Gastroesophageal sphincter (tissue), 4 donors: ENCODE data around the gene TMEM120B. TPM values are rescaled to one million over a fixed set of nuclear protein-coding genes. Genes with fewer than 3 reads are reported as not detected.

Experiments
- ATAC-seq: fragments of 150-250 bp; one replicate; pipeline ENCODE4 v1.9.1; 2016; ENCODE audit warnings: mild to moderate bottlenecking, moderate library complexity
- H3K27ac ChIP-seq, 4 donors: fragments of 200-600 bp; sonication (generic) in 3 of 4; 1 replicate in 3 of 4; 2 replicates in 1 of 4; pipeline ENCODE4 v1.5.1; 2016 to 2019
- H3K27me3 ChIP-seq: fragments of 200-600 bp; sonication (generic); one replicate; pipeline ENCODE4 v1.5.1; 2019
- H3K36me3 ChIP-seq, 2 donors: fragments of 200-600 bp; sonication (generic); one replicate each; pipeline ENCODE4 v1.5.1; 2019; ENCODE audit warnings: control low read depth in 1 of 2
- H3K4me1 ChIP-seq, 3 donors: fragments of 200-600 bp; sonication (generic); 1 replicate in 2 of 3; 2 replicates in 1 of 3; pipeline ENCODE4 v1.5.1; 2016 to 2019; ENCODE audit warnings: control low read depth in 2 of 3
- H3K4me3 ChIP-seq, 2 donors: fragments of 200-600 bp; sonication (generic); one replicate each; pipeline ENCODE4 v1.5.1; 2019; ENCODE audit warnings: mild to moderate bottlenecking in 1 of 2, moderate library complexity in 1 of 2
- H3K9me3 ChIP-seq, 3 donors: fragments of 200-600 bp; sonication (generic); one replicate each; pipeline ENCODE4 v1.5.1; 2017 to 2019; ENCODE audit warnings: control low read depth in 2 of 3
- EP300 ChIP-seq: sonication (generic); formaldehyde crosslinking; IDR thresholded peaks from one replicate; pipeline ENCODE4 v1.6.1; 2017; ENCODE audit warnings: antibody characterized with exemption, mild to moderate bottlenecking
- POLR2A ChIP-seq, 2 donors: fragments of 450-650 bp; IDR thresholded peaks; one replicate each; pipeline ENCODE4 v1.6.1; 2017; ENCODE audit warnings: antibody characterized with exemption in 2 of 2, mild to moderate bottlenecking in 2 of 2, moderate library complexity in 1 of 2
- POLR2AphosphoS5 ChIP-seq: sonication (generic); formaldehyde crosslinking; IDR thresholded peaks from one replicate; pipeline ENCODE4 v1.6.1; 2017; ENCODE audit warnings: antibody characterized with exemption
- WGBS, 2 donors: methylation state at CpG; one replicate each; pipeline ENCODE4 v1.1.5; 2018; ENCODE audit warnings: low coverage in 1 of 2; 5-methylcytosine and 5-hydroxymethylcytosine counted together
- total RNA-seq, 4 donors: library from RNA; depleted of rRNA; stranded (reverse); fragments of >200 nt; gene quantifications; one replicate each; pipeline ENCODE4 v1.1.0, GENCODE V29; 2016
- TF ChIP-seq, protein P1 (sequence below), 4 experiments: fragments of 200-600 bp in 2 of 4; fragments of 450-650 bp in 2 of 4; sonication (generic) in 1 of 4; IDR thresholded peaks; one replicate each; pipeline ENCODE4 v1.5.1; 2017 to 2019; ENCODE audit warnings: antibody characterized with exemption in 4 of 4, mild to moderate bottlenecking in 2 of 4, moderate library complexity in 2 of 4

The TMEM120B gene
- total RNA-seq, 4 donors from 2014 or later = 4.2 to 14.3 (median 9.9) TPM

DNA sequence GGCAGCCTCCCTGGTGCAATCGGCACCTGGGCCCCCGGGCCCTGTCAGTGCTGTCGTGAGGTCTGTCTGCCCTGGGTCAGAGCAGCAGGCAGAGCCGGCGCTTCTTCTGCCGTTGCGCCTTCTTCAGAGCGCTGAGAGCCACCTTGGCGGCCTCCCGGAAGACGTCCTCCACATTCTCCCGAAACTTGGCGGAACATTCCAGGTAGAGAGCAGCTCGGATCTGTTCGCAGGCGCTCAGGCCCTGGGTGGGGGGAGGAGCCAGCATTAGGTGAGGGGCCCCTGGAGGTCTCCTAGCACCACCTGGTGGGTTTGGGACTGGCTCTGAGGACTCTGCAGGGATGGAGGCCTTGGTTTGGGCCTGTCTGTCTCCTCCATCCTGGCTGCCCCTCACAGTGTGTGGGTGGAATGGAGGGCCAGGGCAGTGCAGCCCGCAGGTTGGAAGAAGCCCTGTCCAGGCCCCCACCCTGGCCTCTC, 66.9 kb downstream of the TMEM120B start:
- no CpG with 5 or more reads among the region's 17 CpGs for WGBS, 2 donors
- H3K27me3 ChIP-seq = no peaks in the 10 kb centered on the region
- no peak overlapping the region for H3K4me3 ChIP-seq
- TF ChIP-seq POLR2AphosphoS5 (no peak), EP300 (no peak)
- no peak overlapping the region for H3K27ac ChIP-seq
- no peaks in the 10 kb centered on the region for H3K9me3 ChIP-seq
- no peak for ATAC-seq
- peaks cover 0 to 22% of the 10 kb centered on the region in 2 donors for H3K36me3 ChIP-seq
- peaks cover 0 to 48% (median 21%) of the 10 kb centered on the region in 3 donors for H3K4me1 ChIP-seq

DNA sequence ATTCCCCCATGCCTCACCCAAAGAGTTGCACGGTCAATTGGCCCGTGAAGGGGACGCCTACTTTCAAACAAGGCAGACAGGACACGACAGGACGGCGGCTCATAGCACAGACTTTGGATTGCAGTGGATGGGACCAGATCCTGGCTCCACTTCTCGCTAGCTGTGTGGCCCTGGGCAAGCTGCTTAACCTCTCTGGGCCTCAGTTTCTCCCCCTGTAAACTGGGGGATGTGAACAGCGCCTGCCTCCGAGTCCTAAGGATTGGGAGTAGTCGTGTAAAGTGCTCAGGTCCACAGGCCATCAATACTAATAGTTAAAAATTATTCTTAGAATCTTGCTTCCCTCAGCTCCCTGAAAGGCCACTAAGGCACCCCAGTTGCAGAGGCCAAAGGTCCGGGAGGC, 67.9 kb downstream of the TMEM120B start:
- H3K4me3 ChIP-seq = no peak overlapping the region
- peaks cover 0 to 46% (median 21%) of the 10 kb centered on the region in 3 donors for H3K4me1 ChIP-seq
- no peaks in the 10 kb centered on the region for H3K27me3 ChIP-seq
- 60% methylated on average over 3 of the region's 11 CpGs; no CpG with 5 or more reads in 1 of the 2 donors for WGBS, 2 donors
- peaks cover 0 to 22% of the 10 kb centered on the region in 2 donors for H3K36me3 ChIP-seq
- no peaks in the 10 kb centered on the region for H3K9me3 ChIP-seq
- TF ChIP-seq POLR2AphosphoS5 (no peak), EP300 (no peak), POLR2A (IDR thresholded peaks at IDR 0.05) (no peak)
- TF ChIP-seq, protein P1, sequence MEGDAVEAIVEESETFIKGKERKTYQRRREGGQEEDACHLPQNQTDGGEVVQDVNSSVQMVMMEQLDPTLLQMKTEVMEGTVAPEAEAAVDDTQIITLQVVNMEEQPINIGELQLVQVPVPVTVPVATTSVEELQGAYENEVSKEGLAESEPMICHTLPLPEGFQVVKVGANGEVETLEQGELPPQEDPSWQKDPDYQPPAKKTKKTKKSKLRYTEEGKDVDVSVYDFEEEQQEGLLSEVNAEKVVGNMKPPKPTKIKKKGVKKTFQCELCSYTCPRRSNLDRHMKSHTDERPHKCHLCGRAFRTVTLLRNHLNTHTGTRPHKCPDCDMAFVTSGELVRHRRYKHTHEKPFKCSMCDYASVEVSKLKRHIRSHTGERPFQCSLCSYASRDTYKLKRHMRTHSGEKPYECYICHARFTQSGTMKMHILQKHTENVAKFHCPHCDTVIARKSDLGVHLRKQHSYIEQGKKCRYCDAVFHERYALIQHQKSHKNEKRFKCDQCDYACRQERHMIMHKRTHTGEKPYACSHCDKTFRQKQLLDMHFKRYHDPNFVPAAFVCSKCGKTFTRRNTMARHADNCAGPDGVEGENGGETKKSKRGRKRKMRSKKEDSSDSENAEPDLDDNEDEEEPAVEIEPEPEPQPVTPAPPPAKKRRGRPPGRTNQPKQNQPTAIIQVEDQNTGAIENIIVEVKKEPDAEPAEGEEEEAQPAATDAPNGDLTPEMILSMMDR (IDR thresholded peaks at IDR 0.05) = no peak
- peak overlapping the region in 2 of 4 donors; percentile 80 to 83 for H3K27ac ChIP-seq
- ATAC-seq = no peak

DNA sequence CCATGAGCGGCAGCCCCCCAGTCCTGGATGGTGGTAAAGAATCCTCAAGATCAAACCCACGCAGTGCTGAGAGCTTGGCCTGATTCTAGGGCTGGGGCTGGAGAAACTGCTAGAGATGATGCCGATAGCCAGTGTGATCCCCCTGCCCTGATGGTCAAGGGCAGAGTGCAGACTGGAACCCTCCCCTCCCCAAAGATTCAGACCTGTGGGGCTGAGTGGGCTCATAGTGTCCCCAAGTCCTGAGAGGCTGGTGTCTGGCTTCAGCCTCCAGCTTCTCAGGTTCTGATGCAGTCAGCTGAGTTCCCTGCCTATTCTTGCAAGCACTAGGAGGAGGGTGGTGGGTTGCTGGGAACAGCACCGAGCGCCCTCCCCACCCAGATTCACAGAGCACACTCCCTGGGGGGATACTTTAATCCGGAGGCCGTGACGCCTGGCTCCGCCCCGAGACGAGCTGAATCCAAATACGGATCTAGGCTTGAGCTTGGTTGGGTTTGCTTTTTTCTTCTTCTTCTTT, 69.0 kb downstream of the TMEM120B start:
- no peaks in the 10 kb centered on the region for H3K9me3 ChIP-seq
- peaks cover 0 to 36% (median 14%) of the 10 kb centered on the region in 3 donors for H3K4me1 ChIP-seq
- H3K36me3 ChIP-seq = peaks cover 0 to 22% of the 10 kb centered on the region in 2 donors
- peak overlapping the region; percentile 40 to 83 (median 76) for H3K27ac ChIP-seq
- H3K27me3 ChIP-seq = no peaks in the 10 kb centered on the region
- no peak for TF ChIP-seq POLR2A (IDR thresholded peaks at IDR 0.05)
- WGBS, 2 donors = 0% methylated on average over 1 to 5 of the region's 12 CpGs
- ATAC-seq = peak; percentile 67
- H3K4me3 ChIP-seq = no peak overlapping the region

DNA sequence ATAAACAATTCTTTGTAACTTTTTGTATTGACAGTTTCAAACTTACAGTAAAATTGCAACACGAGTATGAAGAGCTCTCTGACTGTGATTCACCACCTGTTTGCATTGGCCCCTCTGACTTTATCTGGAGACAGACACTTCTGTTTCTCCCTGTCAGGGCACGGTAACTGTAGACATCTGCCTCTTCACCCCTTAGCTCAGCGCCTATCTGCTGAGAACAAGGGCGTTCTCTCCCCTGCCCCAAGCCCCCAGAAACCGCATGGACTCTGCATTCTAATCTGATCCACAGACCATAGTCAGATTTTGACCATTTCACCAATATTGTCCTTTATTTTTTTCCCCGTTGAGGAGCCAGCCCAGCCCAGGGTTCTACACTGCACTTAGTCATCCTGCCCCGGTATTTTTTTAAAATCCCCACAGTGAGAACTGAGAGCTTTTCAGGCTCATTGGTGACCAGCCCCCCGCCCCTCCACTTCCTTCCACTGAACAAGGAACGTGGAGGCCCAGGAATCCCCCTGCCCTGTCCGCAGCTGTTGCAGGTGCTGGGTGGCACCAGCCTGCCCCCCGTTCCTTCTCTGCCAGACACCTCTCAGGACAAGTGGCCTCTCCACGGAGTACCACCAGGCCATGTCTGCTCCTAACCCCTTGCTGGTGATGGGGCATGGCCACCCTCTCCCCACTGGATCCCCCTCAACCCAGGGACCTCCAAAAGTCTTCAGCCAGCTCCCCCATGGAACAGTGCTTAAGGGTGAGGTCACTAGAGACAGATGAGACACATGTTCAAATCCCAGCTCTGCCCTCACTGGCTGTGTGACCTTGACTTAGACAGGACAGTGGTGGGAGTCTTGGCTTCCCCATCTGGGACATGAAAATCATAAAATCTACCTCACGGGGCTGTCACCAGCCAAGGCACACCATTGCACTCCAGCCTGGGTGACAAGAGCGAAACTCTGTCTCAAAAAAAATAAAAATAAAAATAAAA, 69.7 kb downstream of the TMEM120B start:
- no peak overlapping the region for H3K4me3 ChIP-seq
- H3K4me1 ChIP-seq = peaks cover 0 to 42% (median 14%) of the 10 kb centered on the region in 3 donors
- ATAC-seq = peak; percentile 39
- H3K27me3 ChIP-seq = no peaks in the 10 kb centered on the region
- H3K36me3 ChIP-seq = peaks cover 0 to 22% of the 10 kb centered on the region in 2 donors
- peak overlapping the region; percentile 40 to 83 (median 76) for H3K27ac ChIP-seq
- TF ChIP-seq POLR2AphosphoS5 = peak; percentile 22
- TF ChIP-seq EP300 = no peak
- TF ChIP-seq, protein P1 (IDR thresholded peaks at IDR 0.05) = no peak
- no peak for TF ChIP-seq POLR2A (IDR thresholded peaks at IDR 0.05)
- 18 to 31% methylated on average over 7 to 10 of the region's 14 CpGs for WGBS, 2 donors
- no peaks in the 10 kb centered on the region for H3K9me3 ChIP-seq

DNA sequence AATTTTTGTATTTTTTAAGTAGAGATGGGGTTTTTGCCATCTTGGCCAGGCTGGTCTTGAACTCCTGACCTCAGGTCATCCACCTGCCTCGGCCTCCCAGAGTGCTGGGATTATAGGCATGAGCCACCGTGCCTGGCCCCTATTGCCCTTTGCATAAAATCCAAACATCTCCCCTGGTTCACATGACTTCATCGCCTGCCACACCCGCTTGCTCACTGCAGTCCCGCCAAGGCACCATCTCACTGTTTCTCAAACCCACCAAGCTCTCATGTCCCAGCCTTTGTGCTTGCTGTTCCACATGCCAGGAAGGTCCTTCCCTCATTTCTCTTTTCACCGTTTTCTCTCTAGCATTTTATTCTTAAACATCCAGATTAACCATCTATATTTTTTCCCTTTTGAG, 71.2 kb downstream of the TMEM120B start:
- Histone ChIP-seq H3K27ac (peak overlapping the region in 2 of 4 donors; percentile 43 to 50), H3K36me3 (peaks cover 0 to 19% of the 10 kb centered on the region in 2 donors), H3K4me1 (peaks cover 0 to 46% (median 14%) of the 10 kb centered on the region in 3 donors), H3K4me3 (no peak overlapping the region), H3K27me3 (no peaks in the 10 kb centered on the region), H3K9me3 (no peaks in the 10 kb centered on the region)
- WGBS, 2 donors = 64 to 65% methylated on average over 6 of the region's 6 CpGs
- TF ChIP-seq POLR2AphosphoS5 (no peak), POLR2A (IDR thresholded peaks at IDR 0.05) (no peak), EP300 (no peak)
- TF ChIP-seq, protein P1 (IDR thresholded peaks at IDR 0.05) = no peak
- ATAC-seq = no peak
